HFF-Myc (cell line): ENCODE data around the gene CFAP100.

Source experiments
- DNase-seq: peaks from one replicate; pipeline ENCODE4 v3.0.0-alpha.2; 2011; ENCODE audit warnings: low read depth; ENCODE audit errors: extremely low read depth
- H3K4me3 ChIP-seq: replicated peaks from 2 replicates; pipeline ENCODE4 v1.5.1; 2011; ENCODE audit warnings: low read depth, mild to moderate bottlenecking, control low read depth, low read length
- TF ChIP-seq, protein P1 (sequence below): IDR thresholded peaks from 2 replicates; pipeline ENCODE4 v1.5.1; 2012; ENCODE audit warnings: mild to moderate bottlenecking, low read depth, low read length, control low read depth; ENCODE audit errors: missing control alignments

CFAP100 gene

DNA sequence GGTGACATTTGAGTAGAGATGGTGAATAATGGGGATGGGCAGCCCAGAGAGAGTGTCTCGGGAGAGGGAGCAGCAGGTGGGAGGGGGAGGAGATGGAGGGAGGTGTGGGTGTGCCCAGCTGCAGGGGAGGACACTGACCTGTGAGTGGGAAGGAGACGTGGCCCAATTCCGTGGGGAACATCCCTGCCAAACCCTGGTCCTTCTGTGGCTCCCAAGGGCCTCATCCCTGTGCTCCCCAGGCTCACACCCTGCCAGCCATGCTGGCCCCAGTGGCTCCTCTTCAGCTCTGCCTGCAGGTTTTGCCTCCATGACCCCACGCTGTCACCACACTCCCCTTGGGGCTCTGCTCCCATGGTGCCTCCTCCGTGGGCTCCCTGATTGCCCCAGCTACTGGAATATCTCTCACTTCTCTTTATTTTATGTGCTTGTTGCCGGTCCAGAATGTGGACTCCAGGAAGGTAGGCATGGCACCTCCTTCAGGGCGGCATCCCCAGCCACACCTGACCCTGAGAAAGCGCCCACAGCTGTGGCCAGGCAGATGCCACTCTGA is 7.0 kb downstream of the CFAP100 start:
- DNase-seq: no peak
- H3K4me3 ChIP-seq: no peak overlapping the region
- TF ChIP-seq, protein P1, sequence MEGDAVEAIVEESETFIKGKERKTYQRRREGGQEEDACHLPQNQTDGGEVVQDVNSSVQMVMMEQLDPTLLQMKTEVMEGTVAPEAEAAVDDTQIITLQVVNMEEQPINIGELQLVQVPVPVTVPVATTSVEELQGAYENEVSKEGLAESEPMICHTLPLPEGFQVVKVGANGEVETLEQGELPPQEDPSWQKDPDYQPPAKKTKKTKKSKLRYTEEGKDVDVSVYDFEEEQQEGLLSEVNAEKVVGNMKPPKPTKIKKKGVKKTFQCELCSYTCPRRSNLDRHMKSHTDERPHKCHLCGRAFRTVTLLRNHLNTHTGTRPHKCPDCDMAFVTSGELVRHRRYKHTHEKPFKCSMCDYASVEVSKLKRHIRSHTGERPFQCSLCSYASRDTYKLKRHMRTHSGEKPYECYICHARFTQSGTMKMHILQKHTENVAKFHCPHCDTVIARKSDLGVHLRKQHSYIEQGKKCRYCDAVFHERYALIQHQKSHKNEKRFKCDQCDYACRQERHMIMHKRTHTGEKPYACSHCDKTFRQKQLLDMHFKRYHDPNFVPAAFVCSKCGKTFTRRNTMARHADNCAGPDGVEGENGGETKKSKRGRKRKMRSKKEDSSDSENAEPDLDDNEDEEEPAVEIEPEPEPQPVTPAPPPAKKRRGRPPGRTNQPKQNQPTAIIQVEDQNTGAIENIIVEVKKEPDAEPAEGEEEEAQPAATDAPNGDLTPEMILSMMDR: no peak

DNA sequence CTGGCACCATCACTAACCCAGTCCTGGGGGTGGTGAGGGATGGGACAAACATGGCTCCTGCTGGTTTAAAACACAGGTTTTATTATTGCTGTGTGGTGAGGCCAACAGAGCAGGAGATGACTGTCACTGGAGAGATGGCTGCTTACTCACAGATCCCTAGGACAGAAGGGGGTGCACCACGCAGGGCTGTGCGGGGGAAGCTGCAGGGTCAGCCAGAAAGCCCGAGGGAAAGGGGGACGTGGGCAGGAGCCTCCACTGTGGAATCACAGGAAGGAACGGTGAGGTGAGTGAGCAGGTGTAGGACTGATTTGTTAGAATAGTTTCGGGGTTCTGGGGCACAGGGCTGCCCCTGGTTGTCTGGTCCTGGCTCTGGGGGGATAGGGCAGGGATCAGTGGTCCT is 7.5 kb downstream of the CFAP100 start:
- no peak for DNase-seq

DNA sequence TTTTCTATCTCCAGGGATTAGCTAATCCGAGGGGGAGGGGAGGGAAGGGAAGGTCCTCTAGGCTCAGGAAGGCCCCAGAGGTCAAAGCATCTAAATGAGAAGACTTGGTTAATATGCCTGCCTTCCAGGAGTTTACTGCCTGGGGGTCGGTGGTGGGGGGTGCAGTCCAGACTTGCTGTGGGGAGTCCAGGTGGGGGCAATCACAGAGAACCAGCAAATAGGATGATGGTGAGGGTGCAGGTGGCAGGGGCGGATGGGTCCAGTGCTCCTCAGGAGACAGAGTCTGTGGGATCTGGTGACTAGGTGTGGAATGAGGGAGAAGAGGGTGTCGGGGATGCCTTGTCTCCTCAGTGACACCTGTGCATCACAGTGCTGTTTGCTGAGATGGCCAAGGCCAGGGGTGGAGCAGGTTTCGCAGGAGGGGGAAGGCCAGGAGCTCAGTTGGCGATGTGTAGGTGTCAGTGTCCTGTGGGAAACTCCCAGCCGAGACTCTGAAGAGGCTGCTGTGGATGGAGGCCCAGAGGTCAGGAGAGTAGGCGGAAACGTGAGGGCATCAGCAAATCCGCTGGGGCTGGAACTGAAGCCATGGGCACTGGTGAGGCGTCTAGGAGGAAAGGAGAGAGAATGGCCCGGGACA is 8.1 kb downstream of the CFAP100 start:
- H3K4me3 ChIP-seq: no peak overlapping the region
- no peak for DNase-seq
- TF ChIP-seq, protein P1: no peak

More for the DNA sequence above, 7.5 kb downstream of the CFAP100 start:
- TF ChIP-seq, protein P1: no peak
- no peak overlapping the region for H3K4me3 ChIP-seq

DNA sequence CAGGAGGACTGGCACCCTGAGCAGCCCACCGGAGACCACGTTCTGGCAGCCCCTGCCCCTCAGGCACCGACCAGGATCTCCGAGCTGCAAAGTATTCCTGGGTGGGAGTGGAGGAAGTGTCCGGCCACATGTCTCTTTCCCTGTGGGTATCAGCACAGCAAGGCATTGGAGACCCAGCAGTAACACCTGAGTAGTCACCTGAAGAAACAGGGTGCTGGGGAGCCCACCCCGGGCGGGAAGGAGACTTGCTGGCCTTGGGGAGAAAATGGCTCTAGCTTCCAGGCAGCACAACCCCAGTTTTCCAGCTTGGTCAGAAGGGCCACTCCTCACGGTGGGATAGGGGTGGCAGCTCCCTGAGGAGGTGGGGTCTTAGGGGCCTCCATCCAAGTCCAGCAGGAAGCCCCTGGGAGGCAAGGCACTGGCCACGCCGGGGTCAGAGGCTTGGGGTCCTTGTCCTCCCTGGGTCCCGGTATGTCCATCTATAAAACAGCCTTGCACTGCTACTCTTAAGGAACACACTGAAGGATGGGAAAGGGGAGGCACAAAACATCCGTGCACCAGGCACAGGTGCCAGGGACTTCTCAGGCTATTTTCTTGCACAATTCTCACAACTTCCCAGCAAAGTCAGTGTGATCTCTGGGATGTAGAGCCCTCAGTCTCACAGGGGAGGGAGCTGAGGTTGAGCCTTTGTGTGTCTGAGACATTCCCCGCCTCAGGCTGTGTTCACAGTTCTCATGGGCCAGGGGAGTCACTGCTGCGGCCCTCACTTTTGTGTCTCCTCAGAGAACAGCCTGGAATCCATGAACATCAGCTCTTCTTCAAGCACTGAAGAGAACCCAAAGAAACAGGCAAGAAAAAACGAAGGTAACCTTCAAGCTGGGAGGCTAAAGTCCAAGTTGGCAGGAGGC is 11.9 kb downstream of the CFAP100 start:
- no peak overlapping the region for H3K4me3 ChIP-seq
- TF ChIP-seq, protein P1: no peak
- no peak for DNase-seq

DNA sequence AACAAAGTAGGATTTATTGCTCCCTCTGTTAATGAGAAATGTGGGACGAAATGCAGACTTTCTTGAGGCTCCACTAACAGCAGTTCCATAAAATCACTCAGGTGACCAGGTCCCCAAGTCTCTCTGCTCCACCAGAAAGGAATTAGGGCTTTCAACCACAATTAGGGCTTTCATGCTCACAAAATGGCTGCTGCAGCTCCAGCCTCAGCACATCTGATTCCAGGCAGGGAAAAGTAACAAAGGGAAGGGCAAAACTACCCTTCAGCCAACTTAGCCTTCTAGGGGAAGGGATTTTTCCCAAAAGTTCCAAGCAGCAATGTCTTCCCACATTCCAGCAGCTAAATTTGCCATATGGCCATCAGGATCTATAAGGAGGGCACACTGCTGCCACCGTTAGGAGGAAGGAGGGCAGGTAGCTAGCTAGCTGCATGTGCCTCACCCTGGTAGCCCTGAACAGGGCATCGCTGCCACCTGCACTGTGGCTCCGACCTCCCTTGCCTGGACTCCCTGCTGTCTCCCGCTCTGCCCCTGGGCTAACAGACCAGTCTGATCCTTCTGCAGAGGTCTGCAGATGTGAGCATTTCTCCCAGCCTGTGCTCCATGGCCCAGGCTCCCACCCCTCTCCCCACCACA is 12.8 kb downstream of the CFAP100 start:
- no peak for DNase-seq
- H3K4me3 ChIP-seq: no peak overlapping the region
- TF ChIP-seq, protein P1: no peak

DNA sequence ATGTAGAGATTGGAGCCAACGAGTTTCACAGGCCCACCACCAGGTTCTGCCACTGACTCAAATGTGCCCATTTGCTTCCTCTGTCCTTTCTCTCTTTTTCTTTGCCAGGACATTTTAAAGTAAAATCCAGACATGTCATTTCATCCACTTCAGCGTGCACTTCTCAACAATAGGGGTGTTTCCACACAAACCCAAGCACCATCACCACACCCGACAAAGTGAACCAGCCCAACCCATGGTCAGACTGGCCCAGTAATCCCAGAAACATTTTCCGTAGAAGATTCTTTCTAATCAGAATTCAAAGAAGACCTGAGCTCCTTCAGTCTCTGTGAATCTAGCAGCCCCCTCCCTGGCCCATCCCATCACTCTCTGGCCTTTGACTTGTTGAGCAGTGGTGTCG is 13.4 kb downstream of the CFAP100 start:
- no peak overlapping the region for H3K4me3 ChIP-seq
- no peak for DNase-seq
- TF ChIP-seq, protein P1: no peak
